Endothelial cell of umbilical vein (primary cell): ENCODE results near the gene ITGAX. TPM values are rescaled to one million over a fixed set of nuclear protein-coding genes. Genes with fewer than 3 reads are reported as not detected.

Source experiments
- BruUV-seq: library from RNA; stranded (reverse); fragments of 400-500 nt; replicated peaks from 2 replicates; lab custom pipeline; 2021; lab: Mats Ljungman, UMichigan
- CTCF ChIA-PET: fragments of 300-600, 350-600 bp; sonication (Branson Sonifier 250); formaldehyde crosslinking; loops from one replicate; lab custom pipeline; 2021; ENCODE audit warnings: antibody characterized with exemption, inconsistent platforms; lab: Charles Lee
- POLR2A ChIA-PET: fragments of 300-600, 350-600 bp; sonication (Branson Sonifier 250); formaldehyde crosslinking; loops from one replicate; lab custom pipeline; 2021; ENCODE audit warnings: antibody characterized with exemption, inconsistent platforms; lab: Charles Lee
- DNase-seq: peaks from one replicate; pipeline ENCODE4 v3.0.0-alpha.2; 2011; ENCODE audit warnings: low read depth, low spot score
- FAIRE-seq: peaks from 2 replicates; lab custom pipeline; 2011; peaks lifted over from hg19 to GRCh38; lab: Jason Lieb, UNC
- H2AFZ ChIP-seq: 2 replicates; pipeline ENCODE4 v1.6.0; 2012; ENCODE audit warnings: low read depth, low read length, control low read depth, inconsistent platforms
- H3K27ac ChIP-seq: 2 replicates; pipeline ENCODE4 v1.5.1; 2011; ENCODE audit warnings: low read depth, mild to moderate bottlenecking, control low read depth, low read length, moderate library complexity; ENCODE audit not compliant: insufficient read depth
- H3K27me3 ChIP-seq, 2 experiments: 2 replicates each; pipeline versions ENCODE4 v1.6.0 to v1.6.1; 2011; ENCODE audit warnings: low read length in 2 of 2, mixed read lengths in 1 of 2; ENCODE audit not compliant: control insufficient read depth in 2 of 2, insufficient read depth in 2 of 2
- H3K36me3 ChIP-seq, 2 experiments: 2 replicates in 1 of 2; 3 replicates in 1 of 2; pipeline ENCODE4 v1.5.1; 2011; ENCODE audit warnings: low read length in 2 of 2, mild to moderate bottlenecking in 1 of 2, moderate library complexity in 1 of 2; ENCODE audit not compliant: control insufficient read depth in 2 of 2, insufficient read depth in 2 of 2; ENCODE audit errors: extremely low read depth in 1 of 2
- H3K4me1 ChIP-seq: 3 replicates; pipeline ENCODE4 v1.5.1; 2011; ENCODE audit warnings: mild to moderate bottlenecking, low read length; ENCODE audit not compliant: control insufficient read depth, insufficient read depth; ENCODE audit errors: extremely low read depth
- H3K4me2 ChIP-seq: 2 replicates; pipeline ENCODE4 v1.6.1; 2011; ENCODE audit warnings: low read length, control low read depth, mixed read lengths; ENCODE audit not compliant: insufficient read depth
- H3K4me3 ChIP-seq, 3 experiments: fragments of 200-600 bp in 1 of 3; sonication (generic), shearing (Covaris generic) in 1 of 3; replicated peaks in 1 of 3; 2 replicates each; pipeline ENCODE4 v1.5.1; 2011 to 2016; ENCODE audit warnings: control low read depth in 3 of 3, low read length in 3 of 3, mild to moderate bottlenecking in 2 of 3, inconsistent platforms in 1 of 3, low read depth in 1 of 3, moderate library complexity in 1 of 3; ENCODE audit not compliant: insufficient read depth in 1 of 3
- H3K79me2 ChIP-seq: 2 replicates; pipeline ENCODE4 v1.6.0; 2012; ENCODE audit warnings: low read length, inconsistent platforms; ENCODE audit not compliant: control insufficient read depth, insufficient read depth
- H3K9ac ChIP-seq: replicated peaks from 2 replicates; pipeline ENCODE3; 2011; ENCODE audit warnings: low read length, control low read depth; ENCODE audit not compliant: insufficient read depth; ENCODE audit errors: extremely low read depth
- H3K9me1 ChIP-seq: replicated peaks from 3 replicates; pipeline ENCODE4 v1.6.0; 2011; ENCODE audit warnings: mild to moderate bottlenecking, low read length; ENCODE audit not compliant: control insufficient read depth, insufficient read depth; ENCODE audit errors: extremely low read depth
- H3K9me3 ChIP-seq: replicated peaks from 2 replicates; pipeline ENCODE4 v1.5.1; 2012; ENCODE audit warnings: low read length, inconsistent platforms; ENCODE audit not compliant: control insufficient read depth, insufficient read depth
- H4K20me1 ChIP-seq: replicated peaks from 2 replicates; pipeline ENCODE3; 2011; ENCODE audit warnings: mild to moderate bottlenecking, low read length; ENCODE audit not compliant: control insufficient read depth, insufficient read depth; ENCODE audit errors: extremely low read depth
- CTCF ChIP-seq, 2 donors: IDR thresholded peaks; 1 replicate in 1 of 2; 2 replicates in 1 of 2; pipeline ENCODE4 v1.5.1; 2011; ENCODE audit warnings: low read length in 2 of 2, mild to moderate bottlenecking in 2 of 2, moderate library complexity in 2 of 2, control low read depth in 1 of 2, inconsistent platforms in 1 of 2, low read depth in 1 of 2; ENCODE audit not compliant: insufficient read depth in 1 of 2; ENCODE audit errors: extremely low read depth in 1 of 2
- EZH2 ChIP-seq: IDR thresholded peaks from 2 replicates; pipeline ENCODE4 v1.6.1; 2012; ENCODE audit warnings: borderline replicate concordance, low read depth, mild to moderate bottlenecking, moderate library complexity, low read length, inconsistent platforms; ENCODE audit not compliant: severe bottlenecking
- FOS ChIP-seq: IDR thresholded peaks from 2 replicates; pipeline ENCODE4 v1.6.1; 2011; ENCODE audit warnings: mild to moderate bottlenecking, low read length, moderate library complexity, borderline replicate concordance; ENCODE audit not compliant: insufficient read depth
- GATA2 ChIP-seq: IDR thresholded peaks from 2 replicates; pipeline ENCODE4 v1.7.0; 2011; ENCODE audit warnings: low read depth, mild to moderate bottlenecking, moderate library complexity, mixed read lengths, low read length; ENCODE audit not compliant: insufficient read length, insufficient read depth
- JUN ChIP-seq: IDR thresholded peaks from 2 replicates; pipeline ENCODE4 v1.6.1; 2011; ENCODE audit warnings: borderline replicate concordance, low read depth; ENCODE audit not compliant: insufficient read length, insufficient read depth
- MAX ChIP-seq: IDR thresholded peaks from 2 replicates; pipeline ENCODE4 v1.6.1; 2011; ENCODE audit not compliant: insufficient read depth, insufficient read length
- MYC ChIP-seq: IDR thresholded peaks from one replicate; pipeline ENCODE4 v1.6.1; 2011; ENCODE audit warnings: mild to moderate bottlenecking, low read depth, low read length
- POLR2A ChIP-seq: IDR thresholded peaks from 2 replicates; pipeline ENCODE4 v1.6.1; 2012; ENCODE audit warnings: low read depth, mild to moderate bottlenecking, control low read depth, low read length
- POLR2AphosphoS5 ChIP-seq: IDR thresholded peaks from 2 replicates; pipeline ENCODE4 v1.6.1; 2012; ENCODE audit warnings: low read depth, mild to moderate bottlenecking, control low read depth, low read length, moderate library complexity; ENCODE audit not compliant: insufficient read depth
- dilution Hi-C: fragments of 300-500 bp; cut with MboI; formaldehyde crosslinking; loops from one replicate; pipeline ENCODE4 v1.15.0; 2019; ENCODE audit warnings: low sequenced_read_pairs; ENCODE audit not compliant: extremely low pct_ligation_motif_present
- intact Hi-C: fragments of 100-400 bp; cut with micrococcal nuclease; formaldehyde crosslinking; loops from one replicate; pipeline ENCODE4 v1.10.0; 2022
- polyA plus RNA-seq, 4 experiments: library from polyadenylated mRNA; depleted of rRNA in 3 of 4; stranded (reverse) in 3 of 4; unstranded in 1 of 4; fragments of >200 nt; gene quantifications; 2 replicates each; pipeline versions ENCODE4 v1.2.1 to v1.2.3, GENCODE V29; 2011 to 2012; ENCODE audit warnings: missing spikeins in 1 of 4
- total RNA-seq: library from RNA; stranded (reverse); gene quantifications from 2 replicates; pipeline ENCODE4 v1.2.3, GENCODE V29; 2021

Gene ITGAX
- total and polyA plus RNA-seq, 2 donors (not counting 3 experiments of a cell fraction or from before 2014, with no cell fraction given) = 0.18 to 1.4 TPM

GRCh38 chr16:31413943-31414342, 59.0 kb downstream of the ITGAX start:
- FAIRE-seq (no peak), DNase-seq (no peak)
- ChIA-PET POLR2A (no interaction called here), CTCF (no interaction called here)
- Histone ChIP-seq H3K4me2 (no peak overlapping the region), H3K9ac (no peak overlapping the region), H4K20me1 (no peaks in the 10 kb centered on the region), H3K36me3 (no peaks in the 10 kb centered on the region), H3K4me1 (no peaks in the 10 kb centered on the region), H3K9me1 (no peaks in the 10 kb centered on the region), H3K79me2 (no peaks in the 10 kb centered on the region), H2AFZ (no peak overlapping the region), H3K27me3 (no peaks in the 10 kb centered on the region), H3K27ac (no peak overlapping the region), H3K4me3 (no peak overlapping the region), H3K9me3 (no peaks in the 10 kb centered on the region)
- no peak for TF ChIP-seq CTCF (IDR thresholded peaks at IDR 0.05; ENCODE audit: extremely low read depth in 1 of 2, insufficient read depth in 1 of 2, low read depth in 1 of 2, low read length in 2 of 2)
- no peak for TF ChIP-seq EZH2
- TF ChIP-seq POLR2A = no peak
- no peak for TF ChIP-seq MYC
- no peak for TF ChIP-seq JUN
- TF ChIP-seq FOS = no peak
- no peak for TF ChIP-seq POLR2AphosphoS5
- TF ChIP-seq MAX = no peak
- no peak for TF ChIP-seq GATA2
- intact Hi-C loops (no loop called here), dilution Hi-C loops (no loop called here)
- BruUV-seq = no TSS peak
